ENCODE data around the gene MTPN. TPM values are rescaled to one million over a fixed set of nuclear protein-coding genes. Genes with fewer than 3 reads are reported as not detected.

MTPN gene
- total RNA-seq, 2 experiments from 2014 or later, result 108 to 115 TPM

GRCh38 chr7:135991322-135991721 is 14.2 kb upstream of the MTPN start:
- H3K27me3 Mint-ChIP-seq, result peaks cover 5% of the 10 kb centered on the region
- CTCF ChIA-PET, result interaction anchor here (0.9 kb wide), 1 partner anchor 32 kb away, joined by 3 read pairs; no protein-coding TSS in a partner anchor
- intact Hi-C loops (cut with micrococcal nuclease), result no loop called here

DNA sequence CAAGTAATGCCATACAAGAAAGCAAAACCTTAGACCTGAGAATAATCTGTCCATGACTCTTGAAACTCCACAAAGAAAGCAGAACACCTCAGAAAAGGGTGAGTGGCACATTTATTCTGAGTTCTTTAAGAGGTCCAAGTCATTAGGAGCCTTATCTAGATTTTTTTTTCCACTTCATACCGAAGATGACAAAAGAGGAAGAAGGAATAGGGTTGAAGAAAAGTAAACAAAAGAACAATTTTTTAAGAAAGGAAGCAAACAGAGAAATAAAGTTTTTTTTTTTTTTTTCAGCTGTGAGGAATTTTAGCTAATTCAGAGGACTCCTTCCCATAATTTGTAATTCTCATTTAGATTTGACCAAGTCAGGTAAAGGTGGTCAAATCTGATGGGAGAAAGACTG is 13.1 kb upstream of the MTPN start:
- ChIA-PET CTCF (no interaction called here), POLR2A (no interaction called here)
- intact Hi-C loops (cut with micrococcal nuclease), result no loop called here
- Mint-ChIP-seq H3K4me1 (ENCODE audit: low read depth) (peaks cover 19% of the 10 kb centered on the region), H3K4me3 (no peak overlapping the region), H3K27me3 (peaks cover 5% of the 10 kb centered on the region), H3K9me3 (no peaks in the 10 kb centered on the region), H3K27ac (no peak overlapping the region), H3K36me3 (ENCODE audit: low read depth) (no peaks in the 10 kb centered on the region)
- TF ChIP-seq CTCF (IDR thresholded peaks at IDR 0.05), result no peak
- ATAC-seq (no peak), DNase-seq (no peak)

More at GRCh38 chr7:135991322-135991721, 14.2 kb upstream of the MTPN start:
- no peaks in the 10 kb centered on the region for H3K9me3 Mint-ChIP-seq
- DNase-seq, result no peak
- peaks cover 19% of the 10 kb centered on the region for H3K4me1 Mint-ChIP-seq (ENCODE audit: low read depth)
- POLR2A ChIA-PET, result no interaction called here
- ATAC-seq, result no peak
- TF ChIP-seq CTCF (IDR thresholded peaks at IDR 0.05), result no peak
- H3K27ac Mint-ChIP-seq, result no peak overlapping the region
- no peaks in the 10 kb centered on the region for H3K36me3 Mint-ChIP-seq (ENCODE audit: low read depth)
- H3K4me3 Mint-ChIP-seq, result no peak overlapping the region

GRCh38 chr7:135981958-135982646 is 4.9 kb upstream of the MTPN start:
- DNase-seq, result no peak
- H3K9me3 Mint-ChIP-seq, result no peaks in the 10 kb centered on the region

GRCh38 chr7:135980665-135981180 is 3.6 kb upstream of the MTPN start:
- Mint-ChIP-seq H3K4me1 (ENCODE audit: low read depth) (peaks cover 54% of the 10 kb centered on the region), H3K27me3 (no peaks in the 10 kb centered on the region), H3K4me3 (peak overlapping the region; percentile 58), H3K27ac (peak overlapping the region; percentile 81), H3K9me3 (no peaks in the 10 kb centered on the region), H3K36me3 (ENCODE audit: low read depth) (peaks cover 2% of the 10 kb centered on the region)
- ChIA-PET CTCF (no interaction called here), POLR2A (interaction anchor here (0.6 kb wide), 1 partner anchor 8 kb away, joined by 3 read pairs; no protein-coding TSS in a partner anchor)
- peak; percentile 74 for DNase-seq
- intact Hi-C loops (cut with micrococcal nuclease), result no loop called here
- ATAC-seq, result peak; percentile 68
- TF ChIP-seq CTCF (IDR thresholded peaks at IDR 0.05), result no peak

More at GRCh38 chr7:135981958-135982646, 4.9 kb upstream of the MTPN start:
- TF ChIP-seq CTCF (IDR thresholded peaks at IDR 0.05), result no peak
- ChIA-PET CTCF (interaction anchor here (1.2 to 1.8 kb wide), 2 partner anchors 29 to 181 kb away, joined by 3 to 5 read pairs; no protein-coding TSS in a partner anchor), POLR2A (no interaction called here)
- Mint-ChIP-seq H3K4me3 (peak overlapping the region; percentile 58), H3K27ac (peak overlapping the region; percentile 81), H3K4me1 (ENCODE audit: low read depth) (peaks cover 46% of the 10 kb centered on the region), H3K27me3 (no peaks in the 10 kb centered on the region), H3K36me3 (ENCODE audit: low read depth) (peaks cover 2% of the 10 kb centered on the region)
- no peak for ATAC-seq
- intact Hi-C loops (cut with micrococcal nuclease), result no loop called here

DNA sequence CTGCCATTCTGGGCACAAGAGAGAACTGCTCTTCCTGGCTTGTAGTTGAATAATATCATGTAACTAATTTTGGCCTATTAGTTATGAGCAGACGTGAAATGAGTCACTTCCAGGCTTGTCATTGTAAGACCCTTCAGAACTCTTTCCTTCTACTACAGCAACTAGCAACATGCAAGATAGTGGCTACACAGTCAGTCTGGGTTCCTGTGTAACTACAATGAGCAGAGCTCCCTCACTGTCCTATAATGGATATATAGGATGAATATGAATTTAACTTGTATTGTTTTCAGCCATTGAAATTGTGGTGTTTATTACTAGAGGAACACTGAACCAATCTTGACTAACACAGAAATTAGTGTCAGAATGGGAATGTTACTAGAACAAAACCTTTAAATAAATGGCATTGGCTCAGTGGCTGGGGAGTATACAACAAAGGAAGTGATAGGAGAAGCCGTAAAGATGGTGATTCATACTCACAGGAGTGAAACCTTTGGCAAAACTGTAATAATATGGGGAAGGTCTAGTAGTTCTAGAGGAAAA is 2.9 kb upstream of the MTPN start:
- TF ChIP-seq CTCF (IDR thresholded peaks at IDR 0.05), result no peak
- ChIA-PET POLR2A (no interaction called here), CTCF (no interaction called here)
- DNase-seq, result no peak
- H3K9me3 Mint-ChIP-seq, result no peaks in the 10 kb centered on the region
- intact Hi-C loops (cut with micrococcal nuclease), result no loop called here
- peaks cover 60% of the 10 kb centered on the region for H3K4me1 Mint-ChIP-seq (ENCODE audit: low read depth)
- ATAC-seq, result no peak
- peak overlapping the region; percentile 58 for H3K4me3 Mint-ChIP-seq
- peaks cover 2% of the 10 kb centered on the region for H3K36me3 Mint-ChIP-seq (ENCODE audit: low read depth)
- H3K27ac Mint-ChIP-seq, result peak overlapping the region; percentile 81
- no peaks in the 10 kb centered on the region for H3K27me3 Mint-ChIP-seq

All from activated CD8-positive, alpha-beta T cell treated with anti-CD3 and anti-CD28 coated beads for 36 hours (primary cell).